Measurements from ENCODE around the gene ANKRD28.
A peak's percentile ranks its signal among the peaks of the same experiment; 100 is the strongest.
"Not testable (repeated sequence)": the region's sequence is repeated elsewhere in the genome, so short reads cannot be mapped to it uniquely, and the experiment has no call there.

ANKRD28 gene

GRCh38 chr3:15744176-15744575, 53.6 kb downstream of the ANKRD28 start:
- DNase-seq (ENCODE audit: low read depth, low spot score): no peak

DNA sequence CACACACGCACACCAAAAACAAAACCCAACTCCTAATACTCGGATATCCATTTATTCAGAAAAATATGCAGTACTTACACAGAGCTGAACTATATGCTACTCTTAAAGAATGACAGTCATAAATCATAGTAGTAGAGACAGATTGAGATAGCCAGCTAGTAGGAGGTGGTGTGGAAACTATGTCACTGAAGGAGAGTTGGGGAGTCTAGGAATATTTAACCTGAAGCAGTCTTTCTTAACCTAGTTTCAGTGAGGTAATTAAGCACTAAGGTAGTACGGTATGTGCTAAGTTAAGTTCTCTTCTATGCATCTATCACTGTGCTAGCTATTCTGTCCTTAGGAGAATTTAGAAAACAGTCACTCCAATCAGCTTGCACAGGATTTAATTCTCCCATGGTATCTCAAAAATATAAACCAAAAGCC, 54.2 kb downstream of the ANKRD28 start:
- no peak for DNase-seq (ENCODE audit: low read depth, low spot score)
- H3K4me3 ChIP-seq (ENCODE audit: low read length): no peak overlapping the region

More at GRCh38 chr3:15744176-15744575, 53.6 kb downstream of the ANKRD28 start:
- H3K4me3 ChIP-seq (ENCODE audit: low read length): no peak overlapping the region

DNA sequence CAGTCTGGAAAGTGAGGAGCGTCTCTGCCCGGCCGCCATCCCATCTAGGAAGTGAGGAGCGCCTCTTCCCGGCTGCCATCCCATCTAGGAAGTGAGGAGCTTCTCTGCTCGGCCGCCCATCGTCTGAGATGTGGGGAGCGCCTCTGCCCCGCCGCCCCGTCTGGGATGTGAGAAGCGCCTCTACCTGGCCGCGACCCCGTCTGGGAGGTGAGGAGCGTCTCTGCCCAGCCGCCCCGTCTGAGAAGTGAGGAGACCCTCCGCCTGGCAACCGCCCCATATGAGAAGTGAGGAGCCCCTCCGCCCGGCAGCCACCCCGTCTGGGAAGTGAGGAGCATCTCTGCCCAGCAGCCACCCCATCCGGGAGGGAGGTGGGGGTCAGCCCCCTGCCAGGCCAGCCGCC, 55.5 kb downstream of the ANKRD28 start:
- H3K4me3 ChIP-seq (ENCODE audit: low read length); DNase-seq (ENCODE audit: low read depth, low spot score): not testable (repeated sequence)

DNA sequence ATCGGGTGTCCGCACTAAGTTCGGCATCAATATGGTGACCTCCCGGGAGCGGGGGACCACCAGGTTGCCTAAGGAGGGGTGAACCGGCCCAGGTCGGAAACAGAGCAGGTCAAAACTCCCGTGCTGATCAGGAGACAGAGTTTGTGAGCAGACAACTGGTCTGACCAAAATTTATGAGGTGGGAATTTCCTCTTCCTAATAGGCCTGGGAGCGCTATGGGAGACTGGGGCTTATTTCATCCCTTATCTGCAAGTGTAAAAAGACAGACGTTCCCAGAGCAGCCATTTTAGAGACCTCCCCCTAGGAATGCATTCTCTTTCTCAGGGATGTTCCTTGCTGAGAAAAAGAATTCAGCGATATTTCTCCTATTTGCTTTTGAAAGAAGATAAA, 59.2 kb downstream of the ANKRD28 start:
- DNase-seq (ENCODE audit: low read depth, low spot score); H3K4me3 ChIP-seq (ENCODE audit: low read length): not testable (repeated sequence)

GRCh38 chr3:15731024-15731423, 66.8 kb downstream of the ANKRD28 start:
- no peak overlapping the region for H3K4me3 ChIP-seq (ENCODE audit: low read length)
- no peak for DNase-seq (ENCODE audit: low read depth, low spot score)

- DNase-seq (ENCODE audit: low read depth, low spot score): no peak
- no peak overlapping the region for H3K4me3 ChIP-seq (ENCODE audit: low read length)
Measured at GRCh38 chr3:15728766-15729165, 69.0 kb downstream of the ANKRD28 start.

- H3K4me3 ChIP-seq (ENCODE audit: low read length): no peak overlapping the region
- DNase-seq (ENCODE audit: low read depth, low spot score): no peak
Measured at GRCh38 chr3:15726881-15727280, 70.9 kb downstream of the ANKRD28 start.

DNA sequence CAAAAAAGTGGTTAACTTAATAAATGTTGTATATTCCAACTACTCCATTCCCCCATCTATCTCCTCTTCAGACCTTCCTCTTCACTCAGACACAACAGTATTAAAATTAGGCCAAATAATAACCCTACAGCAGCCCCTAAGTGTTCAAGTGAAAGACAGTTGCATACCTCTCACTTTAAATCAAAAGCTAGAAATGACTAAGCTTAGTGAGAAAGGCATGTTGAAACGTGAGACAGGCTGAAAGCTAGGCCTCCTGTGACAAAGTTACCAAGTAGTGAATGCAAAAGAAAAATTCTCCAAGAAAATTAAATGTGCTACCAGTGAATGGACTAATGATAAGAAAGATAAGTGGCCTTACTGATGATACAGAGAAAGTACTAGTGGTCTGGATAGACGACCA, 71.7 kb downstream of the ANKRD28 start:
- H3K4me3 ChIP-seq (ENCODE audit: low read length): no peak overlapping the region
- no peak for DNase-seq (ENCODE audit: low read depth, low spot score)

- no peak overlapping the region for H3K4me3 ChIP-seq (ENCODE audit: low read length)
- no peak for DNase-seq (ENCODE audit: low read depth, low spot score)
Measured at GRCh38 chr3:15724446-15724845, 73.3 kb downstream of the ANKRD28 start.

DNA sequence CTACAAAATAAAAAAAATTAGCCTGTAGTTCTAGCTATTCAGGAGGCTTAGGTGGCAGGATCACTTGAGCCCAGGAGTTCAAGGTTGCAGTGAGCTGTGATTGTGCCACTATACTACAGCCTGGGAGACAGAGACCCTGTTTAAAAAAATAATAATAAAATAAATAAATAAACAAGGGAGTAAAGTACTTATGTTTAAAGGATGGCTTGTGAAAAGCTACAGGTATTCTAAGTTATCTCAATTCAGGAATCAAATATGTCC, 74.2 kb downstream of the ANKRD28 start:
- no peak for DNase-seq (ENCODE audit: low read depth, low spot score)
- H3K4me3 ChIP-seq (ENCODE audit: low read length): no peak overlapping the region

GRCh38 chr3:15722877-15723623, 74.7 kb downstream of the ANKRD28 start:
- DNase-seq (ENCODE audit: low read depth, low spot score): no peak
- H3K4me3 ChIP-seq (ENCODE audit: low read length): no peak overlapping the region

DNA sequence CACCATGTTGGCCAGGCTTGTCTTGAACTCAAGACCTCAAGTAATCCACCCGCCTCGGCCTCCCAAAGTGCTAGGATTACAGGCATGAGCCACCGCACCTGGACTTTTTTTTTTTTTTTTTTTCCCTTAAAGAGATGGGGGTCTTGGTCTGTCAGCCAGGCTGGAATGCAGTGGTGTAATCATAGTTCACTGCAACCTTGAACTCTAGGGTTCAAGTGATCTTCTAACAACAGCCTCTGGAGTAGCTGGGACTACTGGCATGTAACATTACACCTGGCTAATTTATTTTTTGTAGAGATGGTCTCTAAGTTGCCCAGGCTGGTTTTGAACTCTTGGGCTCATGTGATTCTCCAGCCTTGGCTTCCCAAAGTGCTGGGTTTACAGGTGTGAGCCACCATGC, 81.6 kb downstream of the ANKRD28 start:
- H3K4me3 ChIP-seq (ENCODE audit: low read length): no peak overlapping the region
- no peak for DNase-seq (ENCODE audit: low read depth, low spot score)

- no peak for DNase-seq (ENCODE audit: low read depth, low spot score)
Measured at GRCh38 chr3:15714448-15714847, 83.3 kb downstream of the ANKRD28 start.

GRCh38 chr3:15713364-15713763, 84.4 kb downstream of the ANKRD28 start:
- H3K4me3 ChIP-seq (ENCODE audit: low read length): no peak overlapping the region
- DNase-seq (ENCODE audit: low read depth, low spot score): no peak

More at GRCh38 chr3:15714448-15714847, 83.3 kb downstream of the ANKRD28 start:
- no peak overlapping the region for H3K4me3 ChIP-seq (ENCODE audit: low read length)

- DNase-seq (ENCODE audit: low read depth, low spot score): no peak
Measured at GRCh38 chr3:15711281-15711680, 86.5 kb downstream of the ANKRD28 start.

GRCh38 chr3:15708882-15709677, 88.7 kb downstream of the ANKRD28 start:
- peak; percentile 38 for DNase-seq (ENCODE audit: low read depth, low spot score)
- no peak overlapping the region for H3K4me3 ChIP-seq (ENCODE audit: low read length)

More at GRCh38 chr3:15711281-15711680, 86.5 kb downstream of the ANKRD28 start:
- no peak overlapping the region for H3K4me3 ChIP-seq (ENCODE audit: low read length)

GRCh38 chr3:15707779-15708178, 90.0 kb downstream of the ANKRD28 start:
- H3K4me3 ChIP-seq (ENCODE audit: low read length): no peak overlapping the region
- DNase-seq (ENCODE audit: low read depth, low spot score): no peak

GRCh38 chr3:15703346-15703745, 94.4 kb downstream of the ANKRD28 start:
- no peak overlapping the region for H3K4me3 ChIP-seq (ENCODE audit: low read length)
- no peak for DNase-seq (ENCODE audit: low read depth, low spot score)

- no peak for DNase-seq (ENCODE audit: low read depth, low spot score)
- H3K4me3 ChIP-seq (ENCODE audit: low read length): no peak overlapping the region
Measured at GRCh38 chr3:15694628-15695027, 103.2 kb downstream of the ANKRD28 start.

DNA sequence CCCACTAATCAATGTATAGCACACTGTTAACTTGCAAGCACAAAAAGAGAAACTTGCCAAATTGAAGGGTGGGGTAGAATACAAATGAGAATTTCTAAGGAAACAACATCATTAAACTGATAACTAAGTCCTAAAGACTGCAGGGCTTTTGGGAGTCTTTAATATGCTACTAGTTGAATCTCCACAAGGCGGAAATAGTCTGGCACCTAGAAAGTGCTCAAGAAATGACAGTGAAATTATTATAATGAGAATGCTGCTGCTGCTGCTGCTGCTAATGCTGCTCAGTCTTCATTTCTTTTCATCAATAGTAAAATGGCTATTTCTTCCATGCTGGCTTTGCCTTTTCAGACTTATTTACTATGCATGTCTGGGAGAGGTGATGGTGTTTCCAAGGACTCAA, 104.4 kb downstream of the ANKRD28 start:
- no peak for DNase-seq (ENCODE audit: low read depth, low spot score)
- no peak overlapping the region for H3K4me3 ChIP-seq (ENCODE audit: low read length)

GRCh38 chr3:15690748-15691147, 107.0 kb downstream of the ANKRD28 start:
- H3K4me3 ChIP-seq (ENCODE audit: low read length): no peak overlapping the region
- no peak for DNase-seq (ENCODE audit: low read depth, low spot score)

Data from Jurkat, Clone E6-1 (cell line).